ENCODE data around the gene CSNK1D.
"Not testable (repeated sequence)": the region's sequence is repeated elsewhere in the genome, so short reads cannot be mapped to it uniquely, and the experiment has no call there.

Gene CSNK1D

DNA sequence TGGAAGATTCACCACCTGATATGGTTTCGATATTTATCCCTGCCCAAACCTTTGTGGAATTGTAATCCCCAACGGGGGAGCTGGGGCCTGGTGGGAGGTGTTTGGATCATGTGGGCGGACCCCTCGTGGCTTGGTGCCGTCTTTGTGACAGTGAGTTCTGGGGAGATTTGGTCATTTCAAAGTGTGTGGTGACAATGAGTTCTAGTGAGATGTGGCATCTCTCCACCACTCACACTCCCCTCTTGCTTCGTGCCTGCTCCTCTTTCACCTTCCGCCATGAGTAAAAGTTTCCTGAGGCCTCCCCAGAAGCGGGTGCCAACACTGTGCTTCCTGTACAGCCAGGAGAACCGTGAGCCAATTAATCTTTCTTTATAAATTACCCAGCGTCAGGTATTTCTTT lies 70.5 kb downstream of the CSNK1D start:
- Histone ChIP-seq H3K27me3 (ENCODE audit: control insufficient read depth, insufficient read depth, low read length) (no peaks in the 10 kb centered on the region), H3K4me2 (ENCODE audit: low read length) (no peak overlapping the region), H3K9me3 (replicated peaks; ENCODE audit: low read length) (no peaks in the 10 kb centered on the region), H3K36me3 (ENCODE audit: insufficient read depth, low read length) (peaks cover 12% of the 10 kb centered on the region), H3K4me1 (ENCODE audit: control insufficient read depth, insufficient read depth, low read length) (peaks cover 18% of the 10 kb centered on the region), H3K4me3 (ENCODE audit: low read length) (no peak overlapping the region), H3K9ac (ENCODE audit: low read depth, low read length) (no peak overlapping the region)

DNA sequence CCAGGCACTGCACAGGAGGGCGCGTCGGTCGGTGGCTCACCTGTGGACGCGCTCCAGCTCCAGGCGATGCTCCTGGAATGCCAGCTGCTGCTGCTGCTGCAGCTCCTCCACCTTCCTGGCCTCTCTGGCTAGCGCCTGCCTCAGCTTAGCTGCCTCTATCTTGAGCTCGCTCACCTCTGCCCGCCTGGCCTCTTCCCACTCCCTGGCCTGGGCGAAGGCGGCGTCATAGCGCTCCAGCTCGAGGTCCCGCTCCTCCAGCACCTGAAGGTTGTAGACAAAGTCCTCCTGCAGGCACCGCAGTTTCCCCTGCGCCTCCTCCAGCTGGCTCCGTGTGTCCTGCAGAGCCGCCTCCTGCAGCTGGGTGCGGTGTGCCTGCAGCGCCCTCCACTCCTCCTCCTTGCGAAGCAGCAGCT lies 72.0 kb downstream of the CSNK1D start:
- Histone ChIP-seq H3K4me2 (ENCODE audit: low read length) (no peak overlapping the region), H3K36me3 (ENCODE audit: insufficient read depth, low read length) (peaks cover 13% of the 10 kb centered on the region), H3K4me1 (ENCODE audit: control insufficient read depth, insufficient read depth, low read length) (peaks cover 18% of the 10 kb centered on the region), H3K4me3 (ENCODE audit: low read length) (no peak overlapping the region), H3K9me3 (replicated peaks; ENCODE audit: low read length) (no peaks in the 10 kb centered on the region), H3K9ac (ENCODE audit: low read depth, low read length) (no peak overlapping the region), H3K27me3 (ENCODE audit: control insufficient read depth, insufficient read depth, low read length) (no peaks in the 10 kb centered on the region)

DNA sequence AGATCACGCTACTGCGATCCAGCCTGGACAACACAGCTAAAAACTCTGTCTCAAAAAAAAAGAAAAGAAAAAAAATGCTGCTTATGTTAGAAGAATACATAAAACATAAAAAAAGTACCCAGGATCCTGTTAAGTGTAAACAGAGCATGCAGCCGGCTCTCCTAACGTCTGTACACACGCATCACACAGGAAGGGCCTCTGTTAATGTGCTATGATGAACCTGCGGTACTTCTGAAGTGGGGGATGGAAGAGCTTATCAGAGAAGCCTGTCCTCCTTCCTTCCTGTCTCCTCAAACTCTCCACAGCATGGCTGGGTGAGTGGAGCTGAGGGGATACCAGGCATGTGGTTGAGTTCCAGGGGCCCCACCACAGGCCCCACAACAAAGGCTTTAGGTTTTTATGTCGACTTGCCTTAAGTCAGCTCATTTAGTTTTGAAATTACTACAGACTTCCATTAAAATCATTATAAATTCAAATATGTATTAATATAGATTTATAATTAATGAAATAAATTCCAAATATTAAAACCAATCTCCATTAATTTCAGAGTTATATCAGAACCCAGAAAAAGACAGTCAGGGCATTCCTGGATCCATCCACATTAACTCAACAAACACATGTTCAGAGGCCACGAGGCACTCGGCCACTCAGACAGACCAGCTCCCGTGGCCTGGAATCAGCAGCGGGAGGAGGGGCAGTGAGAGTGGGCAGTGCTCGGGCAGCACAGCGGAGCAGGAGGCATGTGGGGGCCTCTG lies 72.6 kb downstream of the CSNK1D start:
- peaks cover 19% of the 10 kb centered on the region for H3K36me3 ChIP-seq (ENCODE audit: insufficient read depth, low read length)
- no peak overlapping the region for H3K4me3 ChIP-seq (ENCODE audit: low read length)
- no peaks in the 10 kb centered on the region for H3K27me3 ChIP-seq (ENCODE audit: control insufficient read depth, insufficient read depth, low read length)
- H3K9ac ChIP-seq (ENCODE audit: low read depth, low read length): no peak overlapping the region
- H3K4me1 ChIP-seq (ENCODE audit: control insufficient read depth, insufficient read depth, low read length): peaks cover 16% of the 10 kb centered on the region
- H3K4me2 ChIP-seq (ENCODE audit: low read length): no peak overlapping the region
- no peaks in the 10 kb centered on the region for H3K9me3 ChIP-seq (replicated peaks; ENCODE audit: low read length)

DNA sequence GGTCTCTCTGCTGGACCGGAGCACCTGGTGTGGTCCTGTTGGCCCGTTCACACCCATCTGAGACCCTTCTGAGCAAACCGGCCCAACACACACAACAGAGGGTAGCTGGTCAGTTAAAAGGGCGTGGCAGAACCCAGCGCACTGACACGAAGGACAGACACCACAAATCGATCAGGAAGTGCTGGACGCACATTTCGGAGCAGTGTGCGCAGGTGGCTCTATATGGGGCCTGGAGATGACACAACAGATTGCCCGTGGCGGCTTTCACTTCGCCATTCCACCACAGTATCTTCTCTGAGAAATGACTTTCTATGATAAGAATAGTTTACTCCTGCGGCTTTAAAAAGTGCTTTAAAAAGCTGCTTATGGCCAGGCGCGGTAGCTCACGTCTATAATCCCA lies 73.4 kb downstream of the CSNK1D start:
- Histone ChIP-seq H3K9me3 (replicated peaks; ENCODE audit: low read length) (no peaks in the 10 kb centered on the region), H3K36me3 (ENCODE audit: insufficient read depth, low read length) (peaks cover 27% of the 10 kb centered on the region), H3K4me3 (ENCODE audit: low read length) (no peak overlapping the region)

DNA sequence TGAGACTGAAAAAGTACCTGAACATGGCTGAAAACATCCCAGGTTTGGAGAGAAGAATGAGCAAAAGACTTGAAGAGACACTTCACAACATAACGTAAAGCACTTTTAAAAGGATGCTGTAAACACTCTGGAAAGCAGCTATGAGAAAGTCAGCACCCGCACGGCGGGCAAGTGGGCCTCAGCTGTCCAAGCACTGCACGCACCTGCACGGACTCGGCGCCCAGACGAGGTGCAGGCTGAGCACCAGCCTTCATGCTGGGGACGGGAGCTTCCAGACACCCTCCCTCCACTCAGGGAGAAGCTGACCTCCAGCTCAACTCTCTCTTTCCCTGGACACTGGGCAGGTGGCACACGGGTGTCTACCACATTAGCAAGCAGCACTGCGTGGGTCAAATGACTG lies 74.0 kb downstream of the CSNK1D start:
- Histone ChIP-seq H3K27me3 (ENCODE audit: control insufficient read depth, insufficient read depth, low read length) (no peaks in the 10 kb centered on the region), H3K9me3 (replicated peaks; ENCODE audit: low read length) (no peaks in the 10 kb centered on the region), H3K36me3 (ENCODE audit: insufficient read depth, low read length) (peaks cover 33% of the 10 kb centered on the region)

More for the DNA sequence above, 73.4 kb downstream of the CSNK1D start:
- Histone ChIP-seq H3K4me2 (ENCODE audit: low read length) (no peak overlapping the region), H3K4me1 (ENCODE audit: control insufficient read depth, insufficient read depth, low read length) (peaks cover 12% of the 10 kb centered on the region), H3K27me3 (ENCODE audit: control insufficient read depth, insufficient read depth, low read length) (no peaks in the 10 kb centered on the region), H3K9ac (ENCODE audit: low read depth, low read length) (no peak overlapping the region)

DNA sequence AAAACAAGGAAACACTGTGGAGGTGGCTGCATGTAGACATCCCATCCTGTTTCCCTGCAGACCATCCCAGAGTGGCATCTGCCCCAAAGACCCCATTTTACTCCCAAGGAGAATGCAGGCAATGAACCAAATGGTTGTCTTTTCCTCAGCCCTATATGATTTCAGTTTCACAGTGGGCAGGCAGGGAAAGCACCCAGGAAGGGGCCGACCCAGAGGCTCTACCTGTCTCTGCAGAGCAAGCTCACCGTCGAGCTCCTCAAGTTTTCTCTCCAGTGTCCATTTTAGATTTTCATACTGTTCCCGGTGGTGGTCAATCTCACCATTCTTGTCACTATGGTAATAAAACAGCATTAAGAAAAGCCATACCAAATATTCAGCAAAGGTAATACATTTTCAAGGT lies 75.4 kb downstream of the CSNK1D start:
- no peaks in the 10 kb centered on the region for H3K9me3 ChIP-seq (replicated peaks; ENCODE audit: low read length)
- no peak overlapping the region for H3K4me3 ChIP-seq (ENCODE audit: low read length)
- no peak overlapping the region for H3K4me2 ChIP-seq (ENCODE audit: low read length)
- no peak overlapping the region for H3K9ac ChIP-seq (ENCODE audit: low read depth, low read length)
- peaks cover 44% of the 10 kb centered on the region for H3K36me3 ChIP-seq (ENCODE audit: insufficient read depth, low read length)
- peaks cover 7% of the 10 kb centered on the region for H3K4me1 ChIP-seq (ENCODE audit: control insufficient read depth, insufficient read depth, low read length)
- H3K27me3 ChIP-seq (ENCODE audit: control insufficient read depth, insufficient read depth, low read length): no peaks in the 10 kb centered on the region

More for the DNA sequence above, 74.0 kb downstream of the CSNK1D start:
- no peak overlapping the region for H3K9ac ChIP-seq (ENCODE audit: low read depth, low read length)
- H3K4me2 ChIP-seq (ENCODE audit: low read length): no peak overlapping the region
- H3K4me3 ChIP-seq (ENCODE audit: low read length): no peak overlapping the region
- peaks cover 7% of the 10 kb centered on the region for H3K4me1 ChIP-seq (ENCODE audit: control insufficient read depth, insufficient read depth, low read length)

DNA sequence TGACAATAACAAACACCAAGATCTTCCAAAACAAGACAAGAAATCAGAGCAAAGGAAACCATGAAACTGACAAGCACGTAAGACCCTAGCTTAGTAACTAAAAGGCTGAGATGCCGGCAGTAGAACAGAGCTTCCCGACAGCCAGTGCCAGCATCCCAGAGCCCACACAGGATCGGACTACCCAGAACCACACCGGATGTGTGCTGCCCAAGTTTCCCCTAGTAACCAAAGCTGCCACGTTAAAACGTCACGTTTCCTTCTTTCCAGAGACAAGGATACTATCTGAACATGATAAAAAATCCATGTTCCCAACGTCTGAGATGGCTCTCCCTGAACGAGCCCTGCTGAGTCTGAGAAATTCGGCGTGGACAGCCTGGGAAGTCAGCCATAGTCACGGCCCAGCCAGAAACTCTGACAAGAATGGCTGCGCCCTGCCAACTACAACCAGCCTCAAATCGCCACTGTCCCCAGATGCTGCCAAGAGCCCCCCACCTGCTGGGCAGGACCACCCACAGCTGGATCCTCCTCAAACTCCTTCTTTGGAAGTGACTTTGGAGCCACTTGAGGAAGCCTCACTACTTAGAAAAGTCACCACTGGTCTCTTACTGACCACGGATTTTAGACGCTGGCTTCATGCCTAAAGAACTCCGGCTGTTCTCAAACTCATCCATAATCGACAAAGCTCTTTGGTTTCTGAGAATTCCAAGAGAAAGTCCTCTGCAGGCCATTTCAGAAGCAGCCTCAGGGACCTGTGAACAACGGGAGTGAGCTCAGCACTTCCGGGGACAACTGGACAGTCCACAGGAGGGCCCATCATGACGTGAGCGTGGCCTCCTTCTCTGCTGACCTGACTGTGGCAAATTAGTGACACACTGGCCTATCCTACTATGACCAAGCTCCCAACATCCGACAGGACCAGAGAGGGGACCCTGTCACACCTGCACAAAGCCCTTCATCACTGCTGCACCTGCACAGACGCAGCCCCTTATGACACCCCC lies 77.5 kb downstream of the CSNK1D start:
- Histone ChIP-seq H3K36me3 (ENCODE audit: insufficient read depth, low read length) (peaks cover 54% of the 10 kb centered on the region), H3K27me3 (ENCODE audit: control insufficient read depth, insufficient read depth, low read length) (no peaks in the 10 kb centered on the region), H3K9ac (ENCODE audit: low read depth, low read length) (no peak overlapping the region), H3K4me3 (ENCODE audit: low read length) (no peak overlapping the region), H3K4me1 (ENCODE audit: control insufficient read depth, insufficient read depth, low read length) (peaks cover 7% of the 10 kb centered on the region), H3K9me3 (replicated peaks; ENCODE audit: low read length) (no peaks in the 10 kb centered on the region), H3K4me2 (ENCODE audit: low read length) (no peak overlapping the region)

DNA sequence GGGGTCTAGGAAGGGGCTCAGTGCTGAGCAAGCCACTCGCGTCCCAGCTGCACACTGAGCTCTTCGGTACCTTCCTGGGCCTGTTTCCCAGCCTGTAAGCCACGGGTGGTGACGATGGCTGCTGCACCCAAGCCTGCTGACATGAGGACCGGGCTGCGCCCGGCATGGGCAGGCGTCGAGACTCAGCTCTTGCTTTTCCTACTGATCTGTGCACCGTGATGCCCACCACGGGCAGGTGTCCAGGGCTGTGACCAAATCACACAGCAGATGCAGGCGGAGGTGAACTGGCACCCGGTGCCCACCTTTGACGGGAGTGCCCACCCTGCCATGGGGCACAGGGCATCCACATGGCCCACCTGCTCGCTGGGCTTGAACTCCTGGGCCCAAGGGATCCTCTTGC lies 78.7 kb downstream of the CSNK1D start:
- Histone ChIP-seq H3K9ac (ENCODE audit: low read depth, low read length) (no peak overlapping the region), H3K4me2 (ENCODE audit: low read length) (no peak overlapping the region), H3K36me3 (ENCODE audit: insufficient read depth, low read length) (peaks cover 55% of the 10 kb centered on the region), H3K9me3 (replicated peaks; ENCODE audit: low read length) (no peaks in the 10 kb centered on the region), H3K4me3 (ENCODE audit: low read length) (no peak overlapping the region), H3K4me1 (ENCODE audit: control insufficient read depth, insufficient read depth, low read length) (peaks cover 7% of the 10 kb centered on the region), H3K27me3 (ENCODE audit: control insufficient read depth, insufficient read depth, low read length) (no peaks in the 10 kb centered on the region)

DNA sequence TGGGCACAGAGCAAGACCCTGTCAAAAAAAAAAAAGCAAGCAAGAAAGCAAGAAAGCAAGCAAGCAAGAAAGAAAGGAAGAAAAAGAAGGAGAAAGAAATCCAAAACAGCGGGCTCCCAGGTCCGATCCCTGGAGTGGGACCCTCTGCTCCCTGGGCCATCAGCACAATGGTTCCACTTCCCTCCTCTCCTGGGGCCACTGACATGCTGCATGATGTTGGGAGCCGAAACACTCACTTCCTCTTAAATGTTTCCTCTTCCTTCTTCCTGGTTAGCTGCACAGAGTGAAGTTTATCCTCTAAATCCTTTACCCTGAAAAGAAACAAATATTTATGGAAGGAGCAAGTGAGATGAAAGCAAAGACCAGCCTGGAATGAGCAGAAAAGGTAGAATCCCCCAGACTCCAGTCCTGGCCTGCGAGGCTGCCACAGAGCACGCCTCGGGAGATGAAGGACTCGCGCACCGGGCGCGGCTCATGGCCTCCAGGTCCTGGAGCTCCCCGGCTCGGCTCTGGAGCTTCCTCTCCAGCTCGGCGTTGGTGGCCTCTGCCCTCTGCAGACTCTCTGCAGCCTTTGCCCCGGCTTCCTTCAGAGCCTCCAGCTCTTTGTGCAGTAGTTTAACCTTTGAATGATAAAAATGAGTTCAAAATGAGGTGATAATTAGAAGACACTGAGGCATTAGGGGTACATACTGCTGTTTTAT lies 79.8 kb downstream of the CSNK1D start:
- peaks cover 56% of the 10 kb centered on the region for H3K36me3 ChIP-seq (ENCODE audit: insufficient read depth, low read length)
- no peaks in the 10 kb centered on the region for H3K9me3 ChIP-seq (replicated peaks; ENCODE audit: low read length)
- no peak overlapping the region for H3K9ac ChIP-seq (ENCODE audit: low read depth, low read length)
- H3K4me3 ChIP-seq (ENCODE audit: low read length): no peak overlapping the region
- no peaks in the 10 kb centered on the region for H3K27me3 ChIP-seq (ENCODE audit: control insufficient read depth, insufficient read depth, low read length)
- H3K4me1 ChIP-seq (ENCODE audit: control insufficient read depth, insufficient read depth, low read length): peaks cover 7% of the 10 kb centered on the region
- H3K4me2 ChIP-seq (ENCODE audit: low read length): no peak overlapping the region

DNA sequence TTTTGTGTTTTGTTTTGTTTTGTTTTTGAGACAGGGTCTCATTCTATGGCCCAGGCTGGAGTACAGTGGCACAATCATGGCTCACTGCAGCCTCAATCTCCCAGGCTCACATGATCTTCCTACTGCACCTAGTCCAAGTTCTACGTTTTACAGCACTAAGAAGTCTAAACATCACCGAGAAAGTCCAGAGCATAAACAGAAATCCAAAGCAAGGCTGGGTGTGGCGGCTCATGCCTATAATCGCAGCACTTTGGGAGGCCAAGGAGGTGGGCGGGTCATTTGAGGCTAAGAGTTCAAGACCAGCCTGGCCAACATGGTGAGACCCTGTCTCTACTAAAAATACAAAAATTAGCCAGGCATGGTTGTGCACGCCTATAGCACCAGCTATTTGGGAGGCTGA lies 80.5 kb downstream of the CSNK1D start:
- H3K4me1 ChIP-seq (ENCODE audit: control insufficient read depth, insufficient read depth, low read length); H3K4me3 ChIP-seq (ENCODE audit: low read length); H3K9me3 ChIP-seq (replicated peaks; ENCODE audit: low read length); H3K27me3 ChIP-seq (ENCODE audit: control insufficient read depth, insufficient read depth, low read length); H3K9ac ChIP-seq (ENCODE audit: low read depth, low read length); H3K4me2 ChIP-seq (ENCODE audit: low read length): not testable (repeated sequence)
- H3K36me3 ChIP-seq (ENCODE audit: insufficient read depth, low read length): peaks cover 54% of the 10 kb centered on the region
